Measurements from ENCODE around the gene ASB15.

- TF ChIP-seq CTCF (IDR thresholded peaks at IDR 0.05; ENCODE audit: low read length), result no peak
- no peak for TF ChIP-seq EZH2 (optimal IDR thresholded peaks at IDR 0.05; ENCODE audit: low read depth, low read length)
- TF ChIP-seq EZH2phosphoT487 (IDR thresholded peaks at IDR 0.05; ENCODE audit: low read length), result no peak
Measured at GRCh38 chr7:123552641-123553040, 49.0 kb upstream of the ASB15 start.
